Left lung (tissue), 10 donors: Measurements from ENCODE around the gene FRYL. TPM values are rescaled to one million over a fixed set of nuclear protein-coding genes. Genes with fewer than 3 reads are reported as not detected.

ENCODE experiments used
- ATAC-seq: fragments of 200-7000 bp; cut with Tn5 transposase; one replicate; pipeline ENCODE4 v1.9.1; 2020; ENCODE audit warnings: moderate library complexity
- DNase-seq, 4 donors: peaks; one replicate each; pipeline ENCODE4 v3.0.0-alpha.2; 2013 to 2020
- H3K27ac ChIP-seq, 2 donors: fragments of 200-600 bp; sonication (generic) in 1 of 2; one replicate each; pipeline versions ENCODE4 v1.5.0 to v1.8.0; 2020 to 2021
- H3K27me3 ChIP-seq, 2 donors: fragments of 200-600 bp; sonication (generic) in 1 of 2; one replicate each; pipeline versions ENCODE4 v1.5.0 to v1.8.0; 2020 to 2021
- H3K36me3 ChIP-seq, 2 donors: fragments of 200-600 bp; sonication (generic) in 1 of 2; one replicate each; pipeline versions ENCODE4 v1.5.0 to v1.8.0; 2020 to 2021
- H3K4me1 ChIP-seq, 2 donors: fragments of 200-600 bp; one replicate each; pipeline ENCODE4 v1.8.0; 2021
- H3K4me3 ChIP-seq, 2 donors: fragments of 200-600 bp; sonication (generic) in 1 of 2; one replicate each; pipeline versions ENCODE4 v1.5.0 to v1.8.0; 2020 to 2021; ENCODE audit warnings: mild to moderate bottlenecking in 1 of 2
- H3K9me3 ChIP-seq, 2 donors: fragments of 200-600 bp; sonication (generic) in 1 of 2; one replicate each; pipeline versions ENCODE4 v1.5.0 to v1.8.0; 2020 to 2021
- intact Hi-C, 2 donors: fragments of 100-400 bp; cut with DNase I; formaldehyde crosslinking; loops; one replicate each; pipeline versions ENCODE4 v1.11.2 to v1.14.2; 2022
- polyA plus RNA-seq, 6 donors: library from polyadenylated mRNA; unstranded; fragments of 120-200 nt; gene quantifications; one replicate each; pipeline ENCODE4 v1.2.1, GENCODE V29; 2013; ENCODE audit not compliant: insufficient read length in 6 of 6
- total RNA-seq, 2 donors: library from RNA; stranded (reverse); fragmentation: NEBNext Ultra II Directional; extraction: Animal tissue kit (Norgen Biotek cat#: 25700); gene quantifications; one replicate each; pipeline ENCODE4 v1.2.1, GENCODE V29; 2021
- TF ChIP-seq, protein P1 (sequence below), 2 donors: fragments of 200-600 bp; sonication (generic) in 1 of 2; IDR thresholded peaks; one replicate each; pipeline versions ENCODE4 v1.5.0 to v1.8.0; 2021; ENCODE audit warnings: antibody characterized with exemption in 2 of 2
- donor health status: DM: no; HTN: yes; CAD: no.
- donor health status: DM: no; HTN: no; CAD: no.

The FRYL gene
- total and polyA plus RNA-seq, 8 donors: 41.9 to 72.7 (median 50.3) TPM

DNA sequence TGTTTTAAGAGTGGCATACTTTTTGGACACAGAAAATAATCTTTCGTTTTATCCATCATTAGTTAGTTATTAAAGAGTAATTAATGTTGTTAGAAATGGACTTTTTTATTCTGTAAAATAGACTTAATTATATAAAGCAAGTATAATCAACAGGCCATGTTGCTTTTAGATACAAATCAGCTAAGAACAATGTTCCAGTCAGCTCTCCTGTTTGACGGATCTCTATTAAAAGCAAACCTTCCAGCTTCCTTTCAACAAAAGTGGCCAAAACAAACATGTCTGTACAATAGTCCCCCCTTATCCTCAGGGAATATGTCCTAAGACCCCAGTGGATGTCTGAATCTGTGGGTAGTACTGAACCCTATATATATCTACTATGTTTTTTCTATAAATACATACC lies 301.8 kb downstream of the FRYL start:
- TF ChIP-seq, protein P1, sequence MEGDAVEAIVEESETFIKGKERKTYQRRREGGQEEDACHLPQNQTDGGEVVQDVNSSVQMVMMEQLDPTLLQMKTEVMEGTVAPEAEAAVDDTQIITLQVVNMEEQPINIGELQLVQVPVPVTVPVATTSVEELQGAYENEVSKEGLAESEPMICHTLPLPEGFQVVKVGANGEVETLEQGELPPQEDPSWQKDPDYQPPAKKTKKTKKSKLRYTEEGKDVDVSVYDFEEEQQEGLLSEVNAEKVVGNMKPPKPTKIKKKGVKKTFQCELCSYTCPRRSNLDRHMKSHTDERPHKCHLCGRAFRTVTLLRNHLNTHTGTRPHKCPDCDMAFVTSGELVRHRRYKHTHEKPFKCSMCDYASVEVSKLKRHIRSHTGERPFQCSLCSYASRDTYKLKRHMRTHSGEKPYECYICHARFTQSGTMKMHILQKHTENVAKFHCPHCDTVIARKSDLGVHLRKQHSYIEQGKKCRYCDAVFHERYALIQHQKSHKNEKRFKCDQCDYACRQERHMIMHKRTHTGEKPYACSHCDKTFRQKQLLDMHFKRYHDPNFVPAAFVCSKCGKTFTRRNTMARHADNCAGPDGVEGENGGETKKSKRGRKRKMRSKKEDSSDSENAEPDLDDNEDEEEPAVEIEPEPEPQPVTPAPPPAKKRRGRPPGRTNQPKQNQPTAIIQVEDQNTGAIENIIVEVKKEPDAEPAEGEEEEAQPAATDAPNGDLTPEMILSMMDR (IDR thresholded peaks at IDR 0.05): no peak
- H3K4me1 ChIP-seq: peaks cover 0 to 7% of the 10 kb centered on the region in 2 donors
- peaks cover 14 to 38% of the 10 kb centered on the region in 2 donors for H3K27me3 ChIP-seq
- H3K27ac ChIP-seq: no peak overlapping the region
- H3K4me3 ChIP-seq: no peak overlapping the region
- no peak for DNase-seq
- no peaks in the 10 kb centered on the region for H3K9me3 ChIP-seq
- no peak for ATAC-seq
- intact Hi-C loops: no loop called here
- no peaks in the 10 kb centered on the region for H3K36me3 ChIP-seq

DNA sequence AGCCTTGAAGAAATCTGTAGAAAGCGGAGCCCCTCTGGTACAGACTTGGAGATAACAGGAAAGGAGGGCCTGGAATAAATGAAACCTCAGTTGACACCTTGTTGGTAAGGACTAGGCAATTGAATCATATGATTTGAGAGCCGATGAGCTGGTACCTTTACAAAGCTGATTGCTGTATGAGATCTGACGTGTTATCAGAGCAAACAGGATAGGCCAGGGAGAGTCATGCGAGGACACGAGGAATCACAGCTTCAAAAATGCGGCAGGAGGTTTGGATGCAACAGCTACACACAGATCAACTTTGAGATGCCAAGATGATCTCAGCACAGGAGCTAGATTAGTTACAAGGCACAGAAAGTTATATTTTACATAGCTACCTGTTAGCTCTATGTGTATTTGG lies 304.3 kb downstream of the FRYL start:
- no peak for DNase-seq
- peaks cover 0 to 13% of the 10 kb centered on the region in 2 donors for H3K27me3 ChIP-seq
- intact Hi-C loops: no loop called here
- no peak overlapping the region for H3K27ac ChIP-seq
- TF ChIP-seq, protein P1 (IDR thresholded peaks at IDR 0.05): no peak
- no peak overlapping the region for H3K4me3 ChIP-seq
- H3K9me3 ChIP-seq: no peaks in the 10 kb centered on the region
- H3K36me3 ChIP-seq: no peaks in the 10 kb centered on the region
- no peaks in the 10 kb centered on the region for H3K4me1 ChIP-seq
- ATAC-seq: no peak

DNA sequence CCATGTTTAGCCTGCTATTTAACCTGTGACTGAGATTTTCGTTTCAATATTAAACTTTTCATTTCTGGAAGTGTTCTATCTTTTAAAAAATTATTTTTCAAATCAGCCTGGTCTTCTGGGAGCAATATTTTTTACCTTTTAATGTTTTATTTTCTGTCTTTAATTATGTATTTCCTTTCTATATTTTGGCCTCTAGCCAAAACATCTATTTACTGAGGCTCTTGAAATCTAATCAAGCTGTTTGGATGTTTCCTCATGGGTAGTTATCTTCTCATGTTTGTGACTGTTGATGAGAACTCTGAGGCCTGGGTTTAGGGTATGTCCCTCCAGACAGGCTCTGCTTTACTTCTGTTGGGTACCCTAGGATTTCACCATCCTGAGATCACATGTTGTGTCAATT lies 307.3 kb downstream of the FRYL start:
- no peaks in the 10 kb centered on the region for H3K36me3 ChIP-seq
- H3K4me3 ChIP-seq: no peak overlapping the region
- no peaks in the 10 kb centered on the region for H3K4me1 ChIP-seq
- TF ChIP-seq, protein P1 (IDR thresholded peaks at IDR 0.05): no peak
- no peaks in the 10 kb centered on the region for H3K27me3 ChIP-seq
- no peak for DNase-seq
- H3K27ac ChIP-seq: no peak overlapping the region
- ATAC-seq: no peak
- H3K9me3 ChIP-seq: no peaks in the 10 kb centered on the region
- intact Hi-C loops: no loop called here

DNA sequence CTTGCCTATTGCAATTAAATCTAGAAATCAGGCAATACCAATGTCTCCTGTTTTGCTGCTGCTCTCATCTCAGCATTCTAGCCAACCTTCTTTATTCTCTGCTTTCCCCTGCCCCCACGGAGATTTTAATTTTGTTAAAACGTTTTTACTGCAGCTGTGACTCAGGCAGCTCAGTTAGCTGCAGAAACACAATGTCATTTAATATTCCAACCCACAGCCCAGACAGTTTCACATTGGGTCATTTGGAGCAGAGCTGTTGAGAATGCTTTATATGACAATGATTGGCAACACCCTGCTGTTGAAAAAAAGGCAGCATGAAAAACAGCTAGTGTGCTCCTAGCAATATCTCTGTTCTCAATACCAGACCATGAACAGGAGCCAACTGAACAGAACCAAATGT lies 309.5 kb downstream of the FRYL start:
- intact Hi-C loops: no loop called here
- H3K36me3 ChIP-seq: no peaks in the 10 kb centered on the region
- no peaks in the 10 kb centered on the region for H3K9me3 ChIP-seq
- no peak overlapping the region for H3K27ac ChIP-seq
- TF ChIP-seq, protein P1 (IDR thresholded peaks at IDR 0.05): no peak
- no peak overlapping the region for H3K4me3 ChIP-seq
- ATAC-seq (no peak), DNase-seq (no peak)
- no peaks in the 10 kb centered on the region for H3K4me1 ChIP-seq
- no peaks in the 10 kb centered on the region for H3K27me3 ChIP-seq

DNA sequence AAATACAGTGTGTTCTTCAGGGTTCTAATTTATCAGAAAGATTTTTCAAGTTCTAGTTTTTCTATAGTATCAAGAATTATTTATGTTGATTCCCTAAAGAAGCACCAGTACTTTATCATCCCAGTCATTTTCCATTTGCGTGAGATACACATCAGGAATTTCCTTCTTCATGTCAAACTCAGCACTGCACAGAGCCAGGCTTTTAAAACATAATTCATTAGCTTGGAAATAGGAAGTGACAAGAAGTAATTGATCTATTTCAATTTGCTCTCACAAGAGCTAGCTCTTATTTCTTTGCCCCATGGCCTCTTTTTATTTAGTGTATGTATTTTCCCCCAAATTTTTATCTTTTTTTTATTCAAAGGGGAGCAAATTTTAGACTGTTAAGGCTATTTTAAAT lies 309.9 kb downstream of the FRYL start:
- no peak for DNase-seq
- intact Hi-C loops: no loop called here
- Histone ChIP-seq H3K27ac (no peak overlapping the region), H3K4me3 (no peak overlapping the region), H3K9me3 (no peaks in the 10 kb centered on the region), H3K4me1 (no peaks in the 10 kb centered on the region), H3K27me3 (no peaks in the 10 kb centered on the region), H3K36me3 (no peaks in the 10 kb centered on the region)
- no peak for ATAC-seq
- TF ChIP-seq, protein P1 (IDR thresholded peaks at IDR 0.05): no peak
